T-helper 2 cell (primary cell): ENCODE data around the gene VPS52.
"Not testable (repeated sequence)": the region's sequence is repeated elsewhere in the genome, so short reads cannot be mapped to it uniquely, and the experiment has no call there.

Experiments
- DNase-seq, 5 experiments: peaks; one replicate each; pipeline versions ENCODE4 v3.0.0 to v3.0.0-alpha.2; 2012 to 2022

VPS52 gene

DNA sequence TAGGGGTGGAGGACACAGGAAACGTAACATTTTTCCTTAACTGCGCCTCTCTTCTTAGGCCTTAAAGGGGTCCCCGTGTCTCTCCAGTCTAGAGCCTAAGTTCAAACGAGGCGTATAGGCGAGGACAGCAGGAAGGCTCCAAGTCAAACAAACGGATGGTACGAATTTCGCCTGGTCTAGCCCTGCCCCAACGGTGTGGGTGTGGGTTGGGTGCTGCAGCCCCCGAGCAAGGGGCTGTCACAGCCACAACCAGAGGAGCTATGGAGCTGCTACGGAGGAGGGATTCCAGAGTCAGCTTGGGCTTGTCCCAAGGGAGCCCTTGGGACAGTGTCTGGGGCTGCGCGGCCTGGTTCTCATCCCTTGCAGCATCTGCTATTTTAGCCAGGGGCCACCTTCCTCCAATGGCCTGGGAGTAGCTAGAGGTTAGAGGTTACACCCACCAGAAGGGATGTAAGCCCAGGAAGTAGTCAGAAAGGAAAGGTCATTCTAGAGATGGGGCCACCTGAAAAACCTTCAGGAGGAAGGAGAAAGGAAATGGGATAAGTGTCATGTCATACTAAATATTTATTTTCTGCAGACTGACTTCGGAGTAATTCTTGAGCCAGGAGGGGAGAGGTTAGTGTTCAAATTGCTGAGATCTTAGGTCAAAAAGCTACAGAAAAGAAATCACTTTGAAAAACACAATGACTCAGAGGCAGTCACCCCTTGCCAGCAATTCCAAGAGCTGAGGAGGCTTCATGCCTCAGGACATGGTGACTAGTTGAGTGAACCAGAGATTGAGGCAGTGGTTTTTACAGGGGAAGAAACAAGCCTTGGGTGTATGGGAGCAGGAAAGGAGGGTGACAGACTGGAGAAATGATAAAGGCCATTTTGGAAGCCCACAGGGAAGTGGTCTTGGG lies 21.7 kb downstream of the VPS52 start:
- DNase-seq = peak in 1 of 5 experiments; percentile 22

DNA sequence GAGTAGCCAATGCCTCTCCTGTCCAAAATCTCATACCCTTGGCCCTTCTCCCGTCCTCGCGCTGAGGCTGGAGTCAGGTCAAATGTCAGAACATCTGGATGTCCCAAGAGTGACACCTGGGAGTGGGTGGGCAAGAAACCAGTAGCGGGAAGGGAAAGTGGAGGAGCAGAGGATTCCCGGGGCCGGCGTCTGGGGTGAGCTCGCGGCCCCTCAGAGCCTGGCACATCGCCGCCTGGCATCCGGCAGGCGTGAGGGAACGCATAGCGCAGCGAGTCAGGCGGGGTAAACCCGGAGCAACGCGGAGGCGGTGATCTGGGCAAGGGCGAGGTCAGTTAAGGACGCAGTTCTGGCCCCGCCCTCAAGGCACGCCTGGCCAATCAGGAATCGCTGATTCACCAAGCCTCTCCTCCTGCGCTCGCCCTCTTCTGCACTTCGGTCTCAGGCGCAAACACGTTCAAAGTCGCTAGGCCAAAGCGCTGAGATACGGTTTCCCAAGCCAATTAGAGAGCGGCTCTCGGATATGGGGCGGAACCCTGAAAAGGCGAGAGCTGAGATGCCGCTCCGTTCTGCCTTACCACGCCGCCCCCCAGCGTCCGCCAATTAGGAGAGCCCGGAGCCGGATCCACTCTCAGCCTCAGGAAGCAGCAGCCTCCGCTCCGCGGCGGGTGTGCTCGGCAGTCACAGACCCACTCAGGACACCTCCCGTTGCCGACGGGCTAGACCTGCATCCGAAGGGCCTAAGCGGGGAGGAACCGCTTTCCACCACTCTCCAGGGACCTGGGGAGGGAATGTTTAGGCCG lies 22.5 kb downstream of the VPS52 start:
- peak; percentile 87 to 99 (median 93) for DNase-seq

DNA sequence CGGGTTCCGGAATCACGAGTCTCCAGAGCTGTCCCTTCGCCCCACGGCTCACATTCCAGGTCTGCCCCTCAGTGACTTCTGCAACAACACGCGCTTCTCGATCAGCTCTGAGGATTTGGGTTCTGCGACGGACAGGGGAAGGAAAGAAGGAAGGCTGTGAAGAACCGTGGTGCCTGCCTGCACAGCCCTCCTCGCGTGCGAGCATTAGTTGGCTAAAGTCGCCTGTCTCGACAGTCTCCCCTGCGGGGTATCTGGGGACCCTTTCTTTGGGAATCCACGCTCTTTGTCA lies 23.1 kb downstream of the VPS52 start:
- DNase-seq = peak in 1 of 5 experiments; percentile 19

DNA sequence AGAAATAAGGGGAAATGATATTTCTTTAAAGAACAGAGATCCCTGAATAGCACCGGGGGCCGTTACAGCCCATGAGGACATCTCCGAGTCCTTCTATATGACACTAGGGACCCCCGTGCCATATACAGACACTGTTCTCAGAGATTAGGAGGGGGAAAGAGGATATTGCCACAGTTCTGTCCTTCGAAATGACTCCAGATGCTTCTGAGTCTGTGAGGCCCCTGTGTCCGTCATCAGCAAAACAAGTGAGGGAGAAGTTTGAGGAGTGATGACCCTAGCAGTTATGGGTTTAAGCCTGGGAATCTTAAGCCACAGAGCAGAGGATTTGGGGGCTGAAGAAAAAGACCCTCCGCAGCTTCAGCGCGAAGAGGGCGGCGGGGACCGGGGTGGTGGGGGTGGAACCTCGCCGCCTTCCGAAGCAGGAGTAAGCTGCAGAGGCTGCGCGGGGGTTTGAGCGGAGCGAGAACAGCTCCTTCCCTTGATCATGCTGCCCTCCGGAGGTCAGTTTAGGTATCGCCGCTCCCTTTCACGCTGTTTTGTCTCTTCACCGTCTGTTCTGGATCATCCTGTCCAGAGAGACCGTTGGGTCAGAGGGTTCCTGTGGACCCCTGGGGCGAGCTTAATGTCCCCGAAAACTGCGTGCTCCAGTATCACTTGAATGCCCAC lies 23.6 kb downstream of the VPS52 start:
- peak; percentile 76 to 91 (median 83) for DNase-seq

DNA sequence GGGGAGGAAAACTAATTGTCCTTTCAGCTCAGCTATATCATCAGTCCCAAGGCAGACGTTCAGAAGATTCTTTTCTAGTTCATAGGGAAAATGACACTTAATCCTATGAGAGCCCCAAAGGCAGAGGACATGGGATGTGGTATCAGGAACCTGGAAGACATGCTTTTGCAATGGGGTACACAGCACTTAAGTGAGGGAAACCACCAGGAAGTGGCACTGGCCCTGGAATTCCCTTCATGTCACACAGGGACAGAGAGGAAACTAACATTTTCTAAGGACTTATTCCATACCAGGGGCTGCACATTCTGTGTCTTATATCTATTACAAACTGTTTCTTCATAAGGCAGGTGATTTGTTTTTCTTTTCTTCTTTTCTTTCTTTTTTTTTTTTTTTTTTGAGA lies 28.2 kb downstream of the VPS52 start:
- no peak for DNase-seq

DNA sequence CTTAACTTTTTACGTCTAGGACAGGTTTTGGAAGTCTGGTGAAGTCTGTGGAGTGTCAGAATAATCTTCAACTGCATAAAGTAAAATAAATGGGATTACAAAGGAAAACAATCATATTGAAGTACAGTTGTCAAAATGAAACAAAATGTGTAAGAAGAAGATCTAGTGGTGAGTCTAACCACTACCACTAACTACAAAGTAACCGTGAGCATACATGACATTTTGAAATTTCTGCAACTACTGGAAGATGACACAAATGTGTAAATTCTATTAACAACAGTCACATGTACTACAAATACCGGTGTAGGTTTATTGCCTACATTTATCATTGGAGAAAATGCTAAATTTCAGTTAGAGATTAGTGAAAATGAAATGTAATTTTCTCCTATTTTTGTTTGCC lies 29.7 kb downstream of the VPS52 start:
- peak in 1 of 5 experiments; percentile 83 for DNase-seq

DNA sequence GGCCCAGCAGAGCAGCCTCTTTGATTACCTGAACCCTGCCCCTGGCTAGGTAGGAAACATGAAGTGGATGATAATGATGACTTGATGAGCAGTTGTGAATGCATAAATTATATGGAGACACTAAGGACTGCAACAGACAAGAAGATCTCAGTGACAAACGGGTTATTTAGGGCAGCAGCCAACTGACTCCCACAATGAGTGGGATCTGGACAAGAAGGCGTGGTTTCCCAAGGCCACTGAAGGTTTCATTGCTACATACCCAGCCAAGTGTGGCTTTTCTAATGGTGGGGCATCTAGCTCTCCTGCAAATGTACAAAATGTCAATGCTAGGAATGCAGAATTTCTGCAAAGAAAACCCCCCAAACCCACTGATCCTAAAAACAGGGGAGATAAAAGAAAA lies 33.9 kb downstream of the VPS52 start:
- DNase-seq = no peak

DNA sequence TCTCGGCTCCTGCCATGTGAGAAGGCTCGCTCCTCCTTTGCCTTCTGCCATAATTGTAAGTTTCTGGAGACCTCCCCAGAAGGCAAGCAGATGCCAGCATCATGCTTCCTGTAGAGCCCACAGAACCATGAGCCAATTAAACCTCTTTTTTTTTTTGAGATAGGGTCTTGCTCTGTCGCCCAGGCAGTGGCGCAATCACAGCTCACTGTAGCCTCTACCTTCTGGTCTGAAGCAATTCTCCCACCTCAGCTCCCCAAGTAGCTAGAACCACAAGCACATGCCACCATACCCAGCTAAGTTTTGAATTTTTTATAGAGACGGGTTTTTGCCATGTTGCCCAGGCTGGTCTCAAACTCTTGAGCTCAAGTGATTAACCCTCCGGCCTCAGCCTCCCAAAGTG lies 34.8 kb downstream of the VPS52 start:
- no peak for DNase-seq

DNA sequence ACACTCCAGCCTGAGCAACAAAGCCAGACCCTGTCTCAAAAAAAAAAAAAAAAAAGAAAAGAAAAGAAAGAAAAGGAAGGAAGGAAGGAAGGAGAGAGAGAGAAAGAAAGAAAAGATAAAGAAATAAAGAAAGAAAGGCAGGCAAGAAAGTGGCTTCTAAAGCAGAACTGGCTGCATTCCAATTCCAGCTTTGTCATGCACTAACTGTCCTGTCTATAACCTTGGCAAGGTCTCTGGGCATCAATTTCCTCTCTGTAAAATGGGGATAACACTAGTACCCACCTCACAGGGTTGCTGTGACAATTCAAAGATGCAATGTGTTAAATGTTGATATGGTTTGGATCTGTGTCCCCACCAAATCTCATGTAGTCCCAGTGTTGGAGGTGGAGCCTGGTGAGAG lies 35.3 kb downstream of the VPS52 start:
- DNase-seq = no peak

DNA sequence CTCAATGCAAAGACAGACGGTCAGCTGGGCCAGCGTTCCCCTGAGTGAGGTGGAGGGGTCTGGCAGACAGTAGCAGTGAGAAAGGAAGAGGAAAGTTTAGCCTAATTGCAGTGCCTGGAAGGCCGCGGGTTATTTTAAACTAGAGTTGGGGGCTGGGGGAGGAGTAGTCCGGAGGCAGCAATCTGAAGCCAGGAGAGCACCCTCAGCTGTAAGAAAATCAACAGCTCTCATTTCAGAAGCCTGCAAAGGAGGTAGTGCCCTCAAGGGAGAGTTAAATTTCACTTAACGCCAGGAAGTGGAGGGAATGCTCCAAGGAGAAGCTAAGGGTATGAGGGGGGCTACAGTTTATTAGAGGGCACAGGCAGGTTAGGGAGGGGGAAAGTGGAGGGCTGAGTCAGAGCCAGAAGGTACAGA lies 36.4 kb downstream of the VPS52 start:
- DNase-seq = no peak

DNA sequence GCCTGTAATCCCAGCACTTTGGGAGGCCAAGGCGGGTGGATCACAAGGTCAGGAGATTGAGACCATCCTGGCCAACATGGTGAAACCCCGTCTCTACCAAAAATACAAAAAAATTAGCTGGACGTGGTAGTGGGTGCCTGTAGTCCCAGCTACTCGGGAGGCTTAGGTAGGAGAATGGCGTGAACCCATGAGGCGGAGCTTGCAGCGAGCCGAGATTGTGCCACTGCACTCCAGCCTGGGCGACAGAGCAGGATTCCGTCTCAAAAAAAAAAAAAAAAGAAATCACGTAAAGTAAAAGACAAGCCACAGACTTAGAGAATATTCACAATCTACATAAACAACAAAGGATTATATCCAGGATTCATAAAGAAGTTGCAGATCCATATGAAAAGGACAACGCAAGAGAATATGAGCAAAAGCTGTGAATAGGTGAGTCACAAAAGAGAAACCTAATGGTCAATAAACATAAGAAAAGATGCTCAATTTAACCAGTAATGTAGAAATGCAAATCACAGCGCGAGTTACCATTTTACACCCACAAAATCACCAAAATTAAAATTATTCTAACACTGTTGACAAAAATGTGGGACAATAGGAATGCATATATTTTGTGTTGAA lies 45.1 kb downstream of the VPS52 start:
- not testable (repeated sequence) for DNase-seq

DNA sequence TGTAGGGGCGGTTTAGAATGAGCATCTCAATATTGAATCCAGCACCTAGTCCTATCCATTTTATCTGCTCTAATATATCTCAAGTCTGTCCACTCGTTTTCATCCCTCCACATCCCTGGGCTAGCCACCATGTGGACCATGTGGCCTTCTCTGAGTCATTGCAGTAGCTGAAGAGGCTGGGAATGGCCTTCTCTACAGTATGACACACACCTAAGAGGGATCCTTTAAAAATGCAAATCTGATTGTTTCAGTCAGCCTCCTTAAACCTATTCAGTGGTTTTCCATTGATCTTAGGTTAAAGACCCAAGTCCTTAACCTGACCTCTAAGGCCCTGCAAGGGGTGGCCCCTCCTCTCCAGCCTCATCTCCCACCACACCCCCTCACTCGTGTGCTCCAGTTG lies 54.0 kb downstream of the VPS52 start:
- no peak for DNase-seq

DNA sequence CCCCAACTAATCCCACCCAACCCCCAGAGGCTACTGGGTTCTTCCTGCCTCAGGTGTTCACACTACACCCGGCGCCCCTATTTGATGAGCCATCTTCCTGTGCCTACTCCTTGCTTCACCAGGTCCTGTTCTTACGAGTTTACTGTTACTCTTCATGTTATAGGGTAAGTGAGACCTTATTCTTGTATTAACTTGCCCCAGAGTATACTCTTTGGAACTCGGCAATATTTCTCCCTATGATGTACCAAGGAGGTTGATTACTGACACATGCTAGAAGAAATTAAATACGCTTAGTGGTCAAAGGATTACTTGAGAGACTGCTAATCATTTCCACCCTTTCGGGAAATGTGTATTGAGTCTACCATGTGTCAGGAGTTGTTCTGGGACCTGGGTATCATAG lies 54.4 kb downstream of the VPS52 start:
- no peak for DNase-seq

DNA sequence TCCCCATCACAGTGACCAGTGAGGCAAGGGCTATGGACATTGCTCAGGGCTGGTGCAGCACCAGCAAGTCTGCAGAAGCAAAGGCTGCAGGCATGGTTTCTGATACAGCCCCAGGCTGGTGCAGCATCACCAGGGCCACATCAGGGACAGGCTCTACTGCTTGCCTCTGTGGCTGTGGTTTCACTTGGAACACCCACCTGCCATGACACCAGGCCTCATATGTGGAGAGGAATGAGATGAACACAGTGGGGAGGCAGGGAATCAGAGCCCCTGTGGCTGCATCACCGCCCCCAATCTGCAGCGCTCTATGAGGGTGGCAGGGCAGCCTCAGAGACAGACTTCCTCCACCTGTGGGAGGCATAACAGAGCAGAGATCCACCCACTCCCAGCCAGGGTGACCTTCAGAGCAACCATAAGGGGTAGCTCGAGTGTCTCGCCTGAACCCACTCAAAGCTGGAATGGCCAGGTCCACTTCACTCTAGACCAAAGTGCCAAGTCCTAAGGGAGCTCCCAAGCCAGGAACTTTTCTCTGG lies 55.5 kb downstream of the VPS52 start:
- DNase-seq = no peak

DNA sequence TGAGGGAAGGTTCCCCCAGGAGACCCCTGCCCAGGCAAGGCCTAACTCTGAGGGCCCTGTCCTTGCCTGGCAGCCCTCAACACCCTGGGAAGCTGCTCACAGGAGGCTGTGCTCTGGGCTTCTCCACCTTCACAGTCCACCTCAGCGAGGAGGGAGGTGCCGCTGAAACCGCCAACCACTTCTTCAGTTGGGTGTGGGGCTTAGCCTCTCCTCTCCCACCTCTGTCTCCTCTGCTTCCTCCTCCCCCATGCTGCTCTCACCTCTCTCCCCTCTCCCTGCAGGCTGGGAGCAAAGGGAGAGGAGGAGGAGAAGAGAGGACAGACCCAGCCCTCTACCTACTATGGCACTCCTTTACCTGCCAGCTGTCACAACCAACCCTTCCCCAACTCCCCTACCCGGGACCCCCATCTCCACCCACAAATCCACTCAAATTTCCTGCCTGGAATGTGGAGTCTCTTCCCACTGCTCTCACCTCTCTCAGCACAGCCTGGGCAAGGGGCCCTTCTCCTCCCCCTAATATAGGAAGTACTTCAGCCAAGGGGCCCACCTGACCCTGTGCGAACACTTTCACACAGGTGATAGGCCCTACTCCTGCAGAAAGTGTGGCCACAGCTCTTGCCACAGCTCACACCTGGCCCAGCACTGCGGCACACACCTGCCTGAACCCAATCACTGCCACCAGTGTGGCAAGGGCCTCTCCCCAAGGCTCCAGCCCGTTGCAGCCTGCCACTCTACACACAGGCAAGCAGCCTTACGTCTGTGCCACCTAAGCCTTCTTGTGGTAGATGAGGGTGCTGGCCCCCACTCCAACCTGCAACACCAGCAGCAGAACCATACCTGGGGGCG lies 56.2 kb downstream of the VPS52 start:
- no peak for DNase-seq

DNA sequence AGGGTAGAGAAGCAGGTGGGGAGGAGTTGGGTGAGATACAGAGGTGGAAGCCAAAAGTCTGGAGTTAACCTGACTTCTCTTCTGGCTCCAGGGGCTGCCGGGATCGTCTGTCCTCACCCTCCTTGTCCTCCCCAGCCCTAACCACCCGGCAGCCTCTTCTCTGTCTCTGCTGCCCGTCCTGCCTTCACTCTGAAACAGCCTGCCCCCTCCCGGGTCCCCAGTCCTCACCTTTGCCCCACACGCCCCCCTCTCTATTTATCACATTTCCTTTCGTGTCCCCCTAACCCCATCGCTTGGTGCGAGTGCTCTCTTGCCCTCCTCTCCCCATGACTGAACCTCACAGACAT lies 57.7 kb downstream of the VPS52 start:
- no peak for DNase-seq

DNA sequence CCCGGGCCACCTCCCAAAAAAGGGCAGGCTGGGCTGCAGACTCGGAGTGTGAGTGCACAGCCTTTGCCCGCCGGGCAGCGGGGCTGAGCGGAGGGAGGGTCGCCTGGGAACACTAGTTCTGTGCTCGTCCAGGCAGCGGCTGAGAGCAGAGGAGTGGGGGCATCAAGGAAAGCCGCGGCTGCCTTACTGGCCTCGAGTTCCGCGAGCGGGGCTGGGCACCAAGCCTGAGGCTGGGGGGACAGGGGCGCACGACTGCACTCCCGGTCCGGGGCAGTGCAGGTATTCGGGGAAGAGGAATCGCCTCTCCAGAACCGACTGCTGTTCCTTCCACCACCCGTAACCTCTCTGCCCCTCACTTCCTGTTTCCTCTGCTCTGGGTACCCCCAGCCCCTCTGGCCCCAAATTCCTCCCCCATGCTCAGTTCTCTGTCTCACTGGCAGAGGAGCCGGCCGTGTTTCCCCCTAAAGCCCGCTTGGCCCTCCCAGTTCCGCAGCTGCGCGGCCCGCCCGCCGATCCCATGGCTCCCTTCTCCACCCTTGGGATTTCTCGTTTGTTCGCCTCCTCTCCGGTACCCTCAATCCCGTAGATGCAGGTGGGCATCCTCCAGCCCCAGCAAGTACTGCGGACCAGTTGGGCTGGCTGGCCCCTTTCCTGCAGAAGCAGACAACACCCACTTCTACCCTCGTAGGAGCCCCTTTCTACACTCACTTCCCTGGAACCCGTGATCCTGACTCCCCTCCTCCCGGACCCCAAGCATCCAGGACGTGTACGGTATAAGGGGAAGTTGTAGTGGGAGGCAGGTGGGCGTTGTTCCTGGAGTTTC lies 58.3 kb downstream of the VPS52 start:
- DNase-seq = no peak

DNA sequence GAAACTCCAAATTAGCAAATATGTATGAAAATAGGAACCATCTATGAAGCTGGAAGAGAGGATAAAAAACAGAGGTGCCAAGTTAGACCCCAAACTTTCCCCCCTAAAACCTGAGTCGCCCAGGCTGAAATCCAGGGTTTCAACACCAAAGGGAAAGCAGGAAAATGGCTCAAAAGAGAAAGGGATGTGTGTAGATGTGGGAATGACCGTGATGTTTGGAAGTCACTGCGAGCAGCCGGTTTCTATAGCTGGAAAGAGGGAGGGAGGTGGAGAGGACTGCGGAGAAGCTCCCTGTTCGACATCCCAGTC lies 58.9 kb downstream of the VPS52 start:
- DNase-seq = no peak

DNA sequence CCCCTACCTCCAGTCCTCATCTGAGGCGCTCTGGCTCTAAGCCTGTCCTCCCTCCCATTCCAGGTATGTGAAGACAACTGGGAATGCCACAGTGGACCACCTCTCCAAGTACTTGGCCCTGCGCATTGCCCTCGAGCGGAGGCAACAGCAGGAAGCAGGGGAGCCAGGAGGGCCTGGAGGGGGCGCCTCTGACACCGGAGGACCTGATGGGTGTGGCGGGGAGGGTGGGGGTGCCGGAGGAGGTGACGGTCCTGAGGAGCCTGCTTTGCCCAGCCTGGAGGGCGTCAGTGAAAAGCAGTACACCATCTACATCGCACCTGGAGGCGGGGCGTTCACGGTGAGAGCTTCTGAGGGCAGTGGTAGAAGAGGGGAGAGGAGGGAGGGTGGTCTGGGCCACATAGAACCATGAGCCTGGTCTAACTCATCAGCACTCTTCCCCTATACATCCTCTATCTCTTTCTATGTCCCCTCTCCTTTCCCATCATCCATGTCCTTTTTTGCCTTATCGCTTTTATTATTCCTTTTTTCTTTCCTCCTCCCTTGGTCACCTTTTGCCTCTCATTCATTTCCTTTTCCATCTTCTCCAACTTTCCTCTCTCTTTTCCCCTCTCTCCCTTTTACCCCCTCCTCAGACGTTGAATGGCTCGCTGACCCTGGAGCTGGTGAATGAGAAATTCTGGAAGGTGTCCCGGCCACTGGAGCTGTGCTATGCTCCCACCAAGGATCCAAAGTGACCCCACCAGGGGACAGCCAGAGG lies 59.8 kb downstream of the VPS52 start:
- no peak for DNase-seq

DNA sequence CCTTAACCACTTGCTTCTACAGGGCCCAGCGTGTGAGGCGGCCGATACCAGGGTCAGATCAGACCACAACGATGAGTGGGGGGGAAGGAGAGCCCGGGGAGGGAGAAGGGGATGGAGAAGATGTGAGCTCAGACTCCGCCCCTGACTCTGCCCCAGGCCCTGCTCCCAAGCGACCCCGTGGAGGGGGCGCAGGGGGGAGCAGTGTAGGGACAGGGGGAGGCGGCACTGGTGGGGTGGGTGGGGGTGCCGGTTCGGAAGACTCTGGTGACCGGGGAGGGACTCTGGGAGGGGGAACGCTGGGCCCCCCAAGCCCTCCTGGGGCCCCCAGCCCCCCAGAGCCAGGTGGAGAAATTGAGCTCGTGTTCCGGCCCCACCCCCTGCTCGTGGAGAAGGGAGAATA lies 60.5 kb downstream of the VPS52 start:
- DNase-seq = no peak

DNA sequence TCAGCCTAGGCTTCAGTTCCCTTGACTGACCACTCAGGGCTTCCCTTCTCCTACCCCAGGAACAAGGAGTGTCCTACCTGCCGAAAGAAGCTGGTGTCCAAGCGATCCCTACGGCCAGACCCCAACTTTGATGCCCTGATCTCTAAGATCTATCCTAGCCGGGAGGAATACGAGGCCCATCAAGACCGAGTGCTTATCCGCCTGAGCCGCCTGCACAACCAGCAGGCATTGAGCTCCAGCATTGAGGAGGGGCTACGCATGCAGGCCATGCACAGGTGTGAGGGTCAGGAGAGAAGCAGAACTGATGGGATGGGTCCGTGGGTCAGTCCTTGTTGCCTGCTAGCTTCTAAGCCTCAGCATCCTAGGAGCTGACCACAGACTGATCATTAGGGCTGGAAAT lies 61.8 kb downstream of the VPS52 start:
- DNase-seq = no peak
